ENCODE results near the gene SMARCAL1.

GRCh38 chr2:216399621-216400020, 12.7 kb upstream of the SMARCAL1 start:
- no peak for TF ChIP-seq CTCF (IDR thresholded peaks at IDR 0.05)
- TF ChIP-seq POLR2A (IDR thresholded peaks at IDR 0.05): no peak
